ENCODE measurements around the gene AAGAB. TPM values are rescaled to one million over a fixed set of nuclear protein-coding genes. Genes with fewer than 3 reads are reported as not detected.

The AAGAB gene
- total RNA-seq, 1 experiment from 2014 or later: 52.0 TPM

- Histone ChIP-seq H3K9me3 (ENCODE audit: control insufficient read depth in 1 of 2, insufficient read depth in 1 of 2, low read depth in 1 of 2, low read length in 2 of 2) (no peaks in the 10 kb centered on the region), H2AFZ (ENCODE audit: low read depth, low read length, poor library complexity, severe bottlenecking) (no peak overlapping the region), H3K36me3 (ENCODE audit: control insufficient read depth in 1 of 2, insufficient read depth in 2 of 2, low read length in 2 of 2) (no peaks in the 10 kb centered on the region), H3K9ac (ENCODE audit: low read length) (no peak overlapping the region), H3K4me2 (ENCODE audit: low read length) (no peak overlapping the region), H3K4me3 (replicated peaks in 1 of 2; ENCODE audit: low read depth in 1 of 2, low read length in 2 of 2) (no peak overlapping the region), H3K27me3 (ENCODE audit: insufficient read depth, low read length) (no peaks in the 10 kb centered on the region), H3K4me1 (ENCODE audit: control insufficient read depth in 1 of 2, insufficient read depth in 2 of 2, low read length in 2 of 2) (peaks cover 0 to 10% of the 10 kb centered on the region in 2 experiments; a peak in 1 of 4 replicates), H4K20me1 (ENCODE audit: insufficient read depth) (no peaks in the 10 kb centered on the region), H3K9me2 (ENCODE audit: insufficient read depth) (no peaks in the 10 kb centered on the region), H3K27ac (ENCODE audit: low read depth, low read length) (no peak overlapping the region), H3K79me2 (ENCODE audit: insufficient read depth, low read length) (no peaks in the 10 kb centered on the region; the same call in 1 of the 2 replicates)
- RAD21 ChIA-PET (ENCODE audit: low non-redundant PET in 1 of 2, low total read pairs in 2 of 2, uncharacterized antibody in 2 of 2, unreplicated experiment in 2 of 2): no interaction called here
- DNase-seq (ENCODE audit: low read depth, low spot score): no peak
- no peak for ATAC-seq
- POLR2A ChIA-PET: no interaction called here
- BruUV-seq (replicated peaks): no TSS peak
- CTCF ChIA-PET: no interaction called here
- intact Hi-C loops (cut with micrococcal nuclease): loop anchor here (10.0 kb wide), 1 partner anchor 1465 kb away; the partner anchor contains the start of gene DENND4A
- TF ChIP-seq ZFX (IDR thresholded peaks at IDR 0.05) (no peak), SP1 (IDR thresholded peaks at IDR 0.05; ENCODE audit: low read depth) (no peak), ZNF274 (IDR thresholded peaks at IDR 0.05; ENCODE audit: low read depth, low read length) (no peak), YY1 (IDR thresholded peaks at IDR 0.05; ENCODE audit: extremely low read depth, insufficient replicate concordance, low read depth, low read length) (no peak), FOSL1 (IDR thresholded peaks at IDR 0.05; ENCODE audit: low read depth) (no peak), ATF3 (IDR thresholded peaks at IDR 0.05) (no peak), MAX (IDR thresholded peaks at IDR 0.05) (no peak), CBX3 (IDR thresholded peaks at IDR 0.05; ENCODE audit: low read depth) (no peak), RAD21 (IDR thresholded peaks at IDR 0.05; ENCODE audit: low read depth) (no peak), REST (IDR thresholded peaks at IDR 0.05; ENCODE audit: low read depth) (no peak), ZBTB33 (IDR thresholded peaks at IDR 0.05; ENCODE audit: extremely low read depth, insufficient replicate concordance, low read length) (no peak), ELF1 (IDR thresholded peaks at IDR 0.05; ENCODE audit: borderline replicate concordance, low read depth) (no peak), JUND (IDR thresholded peaks at IDR 0.05) (no peak), EZH2 (IDR thresholded peaks at IDR 0.05) (no peak), POLR2A (IDR thresholded peaks at IDR 0.05; ENCODE audit: borderline replicate concordance, extremely low read depth, insufficient read depth, insufficient read length) (no peak), EZH2phosphoT487 (IDR thresholded peaks at IDR 0.05; ENCODE audit: borderline replicate concordance) (no peak), SRF (IDR thresholded peaks at IDR 0.05; ENCODE audit: low read depth) (no peak), SIN3A (IDR thresholded peaks at IDR 0.05; ENCODE audit: low read depth) (no peak), POLR2AphosphoS5 (IDR thresholded peaks at IDR 0.05; ENCODE audit: low read depth, low read length) (no peak), CEBPB (IDR thresholded peaks at IDR 0.05; ENCODE audit: low read depth) (no peak)
These were observed 4.9 kb upstream of the AAGAB start for GRCh38 chr15:67259379-67259778.

All from HCT116 (cell line).